ENCODE results near the gene PAK4. TPM values are rescaled to one million over a fixed set of nuclear protein-coding genes. Genes with fewer than 3 reads are reported as not detected.
"Not testable (repeated sequence)": the region's sequence is repeated elsewhere in the genome, so short reads cannot be mapped to it uniquely, and the experiment has no call there.

The PAK4 gene
- 10 to 100 TPM; 29.4 to 74.0 (median 49.6) TPM for polyA plus RNA-seq (ENCODE audit: insufficient read length in 4 of 4)

GRCh38 chr19:39125554-39126311 is at the start of gene PAK4:
TSS of gene PAK4 (plus strand) at chr19:39125786. CDS start at chr19:39169554, 43,768 bp downstream.
- DNase-seq (ENCODE audit: low read depth in 4 of 4, low spot score in 3 of 4), result peak; percentile 87 to 97 (median 92)

GRCh38 chr19:39077323-39077722 is 48.3 kb upstream of the PAK4 start:
- DNase-seq (ENCODE audit: low read depth in 4 of 4, low spot score in 3 of 4), result no peak

- no peak for DNase-seq (ENCODE audit: low read depth in 4 of 4, low spot score in 3 of 4)
Observed at GRCh38 chr19:39078436-39079200, 47.0 kb upstream of the PAK4 start.

- no peak for DNase-seq (ENCODE audit: low read depth in 4 of 4, low spot score in 3 of 4)
Observed at GRCh38 chr19:39080431-39080830, 45.2 kb upstream of the PAK4 start.

- no peak for DNase-seq (ENCODE audit: low read depth in 4 of 4, low spot score in 3 of 4)
Observed at GRCh38 chr19:39082167-39082566, 43.4 kb upstream of the PAK4 start.

- no peak for DNase-seq (ENCODE audit: low read depth in 4 of 4, low spot score in 3 of 4)
Observed at GRCh38 chr19:39082745-39083598, 42.6 kb upstream of the PAK4 start.

- no peak for DNase-seq (ENCODE audit: low read depth in 4 of 4, low spot score in 3 of 4)
Observed at GRCh38 chr19:39083599-39083982, 42.0 kb upstream of the PAK4 start.

GRCh38 chr19:39083983-39084731 is 41.4 kb upstream of the PAK4 start, which contains the start of gene ACP7:
TSS of gene ACP7 (plus strand) at chr19:39084368. CDS start at chr19:39085270, 902 bp downstream.
- DNase-seq (ENCODE audit: low read depth in 4 of 4, low spot score in 3 of 4), result no peak

- no peak for DNase-seq (ENCODE audit: low read depth in 4 of 4, low spot score in 3 of 4)
Observed at GRCh38 chr19:39084732-39085080, 40.9 kb upstream of the PAK4 start.

- no peak for DNase-seq (ENCODE audit: low read depth in 4 of 4, low spot score in 3 of 4)
Observed at GRCh38 chr19:39085392-39085791, 40.2 kb upstream of the PAK4 start.

GRCh38 chr19:39086386-39086785 is 39.2 kb upstream of the PAK4 start:
- DNase-seq (ENCODE audit: low read depth in 4 of 4, low spot score in 3 of 4), result no peak

- DNase-seq (ENCODE audit: low read depth in 4 of 4, low spot score in 3 of 4), result no peak
Observed at GRCh38 chr19:39087907-39088686, 37.5 kb upstream of the PAK4 start.

- DNase-seq (ENCODE audit: low read depth in 4 of 4, low spot score in 3 of 4), result not testable (repeated sequence)
Observed at GRCh38 chr19:39090016-39090415, 35.6 kb upstream of the PAK4 start.

- DNase-seq (ENCODE audit: low read depth in 4 of 4, low spot score in 3 of 4), result no peak
Observed at GRCh38 chr19:39090881-39091280, 34.7 kb upstream of the PAK4 start.

- not testable (repeated sequence) for DNase-seq (ENCODE audit: low read depth in 4 of 4, low spot score in 3 of 4)
Observed at GRCh38 chr19:39095799-39096540, 29.6 kb upstream of the PAK4 start.

- no peak for DNase-seq (ENCODE audit: low read depth in 4 of 4, low spot score in 3 of 4)
Observed at GRCh38 chr19:39097299-39097698, 28.3 kb upstream of the PAK4 start.

GRCh38 chr19:39097721-39098120 is 27.9 kb upstream of the PAK4 start:
- no peak for DNase-seq (ENCODE audit: low read depth in 4 of 4, low spot score in 3 of 4)

- no peak for DNase-seq (ENCODE audit: low read depth in 4 of 4, low spot score in 3 of 4)
Observed at GRCh38 chr19:39098365-39099269, 27.0 kb upstream of the PAK4 start.

All from left renal pelvis (tissue), 4 donors.